Gastrocnemius medialis (tissue), 4 donors: ENCODE results near the gene GALNT14.

Source experiments
- CTCF ChIP-seq, 5 experiments: fragments of 450-650 bp in 3 of 5; fragments of 200-600 bp in 2 of 5; sonication (generic) in 2 of 5; IDR thresholded peaks in 4 of 5; conservative IDR thresholded peaks in 1 of 5; 1 replicate in 4 of 5; 2 replicates in 1 of 5; pipeline ENCODE4 v1.5.1; 2016 to 2019; ENCODE audit warnings: antibody characterized with exemption in 5 of 5, mild to moderate bottlenecking in 3 of 5, moderate library complexity in 3 of 5
- POLR2A ChIP-seq, 2 donors: fragments of 450-650 bp; IDR thresholded peaks; one replicate each; pipeline ENCODE4 v1.6.1; 2017; ENCODE audit warnings: antibody characterized with exemption in 2 of 2, mild to moderate bottlenecking in 2 of 2, moderate library complexity in 2 of 2

- no peak for TF ChIP-seq CTCF (IDR thresholded peaks at IDR 0.05 in 4 of 5, conservative IDR thresholded peaks at IDR 0.05 in 1 of 5)
- no peak for TF ChIP-seq POLR2A (IDR thresholded peaks at IDR 0.05)
These were observed 24.5 kb downstream of the GALNT14 start for GRCh38 chr2:31113765-31114164.
